Testis (tissue), 3 donors: Measurements from ENCODE around the gene POMP. TPM values are rescaled to one million over a fixed set of nuclear protein-coding genes. Genes with fewer than 3 reads are reported as not detected.

Experiments used
- DNase-seq: peaks from one replicate; pipeline ENCODE4 v3.0.0-alpha.2; 2019
- H3K27ac ChIP-seq, 2 donors: fragments of 200-600 bp; sonication (generic); one replicate each; pipeline ENCODE4 v1.5.1; 2019
- H3K27me3 ChIP-seq: fragments of 200-600 bp; sonication (generic); one replicate; pipeline ENCODE4 v1.5.1; 2019
- H3K36me3 ChIP-seq: fragments of 200-600 bp; sonication (generic); one replicate; pipeline ENCODE4 v1.5.1; 2017; ENCODE audit warnings: low read depth; ENCODE audit errors: missing control alignments
- H3K4me1 ChIP-seq: fragments of 200-600 bp; sonication (generic); one replicate; pipeline ENCODE4 v1.5.1; 2019
- H3K4me3 ChIP-seq, 2 donors: fragments of 200-600 bp; sonication (generic); one replicate each; pipeline ENCODE4 v1.5.1; 2017 to 2019
- H3K9me3 ChIP-seq: fragments of 200-600 bp; sonication (generic); one replicate; pipeline ENCODE4 v1.5.1; 2017
- CTCF ChIP-seq, 3 experiments: fragments of 450-650 bp in 2 of 3; fragments of 200-600 bp in 1 of 3; sonication (generic) in 1 of 3; IDR thresholded peaks; one replicate each; pipeline ENCODE4 v1.5.1; 2016 to 2019; ENCODE audit warnings: antibody characterized with exemption in 3 of 3, mild to moderate bottlenecking in 2 of 3, moderate library complexity in 1 of 3
- POLR2A ChIP-seq: fragments of 450-650 bp; IDR thresholded peaks from one replicate; pipeline ENCODE4 v1.6.1; 2017; ENCODE audit warnings: antibody characterized with exemption, mild to moderate bottlenecking, moderate library complexity
- WGBS, 2 donors: methylation state at CpG; one replicate each; pipeline ENCODE4 v1.1.5; 2018; 5-methylcytosine and 5-hydroxymethylcytosine counted together
- intact Hi-C: fragments of 100-400 bp; cut with DNase I; formaldehyde crosslinking; loops from one replicate; pipeline ENCODE4 v1.15.1; 2023; ENCODE audit warnings: low total_unique reads
- polyA plus RNA-seq: library from polyadenylated mRNA; stranded (reverse); fragments of 350-450 nt; fragmentation: Illumina TruSeq; extraction: RNeasy Lipid Tissue Mini Kit (QIAGEN cat#74804); gene quantifications from one replicate; pipeline ENCODE4 v1.2.3, GENCODE V29; 2014; ENCODE audit warnings: low read depth, low replicate concordance; ENCODE audit not compliant: insufficient read depth
- total RNA-seq, 2 donors: library from RNA; depleted of rRNA; stranded (reverse); fragments of >200 nt; gene quantifications; one replicate each; pipeline ENCODE4 v1.2.3, GENCODE V29; 2016

POMP gene
- total and polyA plus RNA-seq, 3 donors from 2014 or later, result 53.4 to 114 (median 57.3) TPM

GRCh38 chr13:28636069-28636468 lies 22.9 kb upstream of the POMP start:
- intact Hi-C loops, result loop anchor here (10.0 kb wide), 1 partner anchor 311 kb away; no protein-coding TSS in a partner anchor
- Histone ChIP-seq H3K27ac (no peak overlapping the region), H3K27me3 (no peaks in the 10 kb centered on the region), H3K4me1 (no peaks in the 10 kb centered on the region), H3K4me3 (no peak overlapping the region), H3K36me3 (no peaks in the 10 kb centered on the region), H3K9me3 (no peaks in the 10 kb centered on the region)
- WGBS, 2 donors, result 39 to 56% methylated on average over 1 of the region's 1 CpG
- no peak for TF ChIP-seq POLR2A
- TF ChIP-seq CTCF (IDR thresholded peaks at IDR 0.05), result no peak
- no peak for DNase-seq

GRCh38 chr13:28636677-28637317 lies 22.1 kb upstream of the POMP start:
- WGBS, 2 donors, result 60 to 61% methylated on average over 10 of the region's 10 CpGs
- Histone ChIP-seq H3K4me1 (no peaks in the 10 kb centered on the region), H3K27ac (no peak overlapping the region), H3K36me3 (no peaks in the 10 kb centered on the region), H3K4me3 (no peak overlapping the region), H3K9me3 (no peaks in the 10 kb centered on the region), H3K27me3 (no peaks in the 10 kb centered on the region)
- intact Hi-C loops, result loop anchor here (10.0 kb wide), 1 partner anchor 312 kb away; no protein-coding TSS in a partner anchor
- peak; percentile 67 for DNase-seq
- TF ChIP-seq CTCF (IDR thresholded peaks at IDR 0.05) (peak; percentile 71 to 74 (median 73)), POLR2A (no peak)

GRCh38 chr13:28637714-28638355 lies 21.1 kb upstream of the POMP start:
- Histone ChIP-seq H3K27ac (peak overlapping the region in 1 of 2 donors; percentile 44), H3K4me1 (no peaks in the 10 kb centered on the region), H3K4me3 (no peak overlapping the region), H3K36me3 (no peaks in the 10 kb centered on the region), H3K27me3 (no peaks in the 10 kb centered on the region), H3K9me3 (no peaks in the 10 kb centered on the region)
- peak; percentile 22 for DNase-seq
- WGBS, 2 donors, result 46 to 58% methylated on average over 3 of the region's 3 CpGs
- no peak for TF ChIP-seq POLR2A
- no peak for TF ChIP-seq CTCF (IDR thresholded peaks at IDR 0.05)
- intact Hi-C loops, result loop anchor here (10.0 kb wide), 1 partner anchor 313 kb away; no protein-coding TSS in a partner anchor

GRCh38 chr13:28638756-28639155 lies 20.2 kb upstream of the POMP start:
- Histone ChIP-seq H3K27me3 (no peaks in the 10 kb centered on the region), H3K27ac (no peak overlapping the region), H3K36me3 (no peaks in the 10 kb centered on the region), H3K9me3 (no peaks in the 10 kb centered on the region), H3K4me3 (no peak overlapping the region), H3K4me1 (no peaks in the 10 kb centered on the region)
- intact Hi-C loops, result loop anchor here (10.0 kb wide), 1 partner anchor 314 kb away; no protein-coding TSS in a partner anchor
- no peak for DNase-seq
- 86 to 95% methylated on average over 3 of the region's 3 CpGs for WGBS, 2 donors
- no peak for TF ChIP-seq POLR2A
- TF ChIP-seq CTCF (IDR thresholded peaks at IDR 0.05), result no peak
